ENCODE measurements around the gene TPTE2.
"Not testable (repeated sequence)": the region's sequence is repeated elsewhere in the genome, so short reads cannot be mapped to it uniquely, and the experiment has no call there.

Gene TPTE2

GRCh38 chr13:19561127-19561582 is at the start of gene TPTE2:
Gene TPTE2 (minus strand): TSS chr13:19561532. CDS start chr13:19503234, 58,298 bp downstream.
- DNase-seq = not testable (repeated sequence)

GRCh38 chr13:19607523-19608078 is 46.3 kb upstream of the TPTE2 start:
- no peak for DNase-seq

- DNase-seq = no peak
Observed at GRCh38 chr13:19606737-19607136, 45.4 kb upstream of the TPTE2 start.

- no peak for DNase-seq
Observed at GRCh38 chr13:19606152-19606551, 44.8 kb upstream of the TPTE2 start.

- DNase-seq = no peak
Observed at GRCh38 chr13:19605161-19605955, 44.0 kb upstream of the TPTE2 start.

- DNase-seq = no peak
Observed at GRCh38 chr13:19604306-19604705, 43.0 kb upstream of the TPTE2 start.

GRCh38 chr13:19601749-19602725 is 40.7 kb upstream of the TPTE2 start:
- no peak for DNase-seq

GRCh38 chr13:19597523-19597922 is 36.2 kb upstream of the TPTE2 start:
- DNase-seq = no peak

GRCh38 chr13:19596960-19597361 is 35.6 kb upstream of the TPTE2 start:
- no peak for DNase-seq

GRCh38 chr13:19596086-19596485 is 34.8 kb upstream of the TPTE2 start:
- no peak for DNase-seq

GRCh38 chr13:19592657-19593180 is 31.4 kb upstream of the TPTE2 start:
- DNase-seq = no peak

- DNase-seq = no peak
Observed at GRCh38 chr13:19591864-19592263, 30.5 kb upstream of the TPTE2 start.

GRCh38 chr13:19590423-19590822 is 29.1 kb upstream of the TPTE2 start:
- no peak for DNase-seq

GRCh38 chr13:19589312-19589711 is 28.0 kb upstream of the TPTE2 start:
- DNase-seq = no peak

GRCh38 chr13:19587635-19588300 is 26.4 kb upstream of the TPTE2 start:
- no peak for DNase-seq

- no peak for DNase-seq
Observed at GRCh38 chr13:19586904-19587634, 25.7 kb upstream of the TPTE2 start.

- DNase-seq = no peak
Observed at GRCh38 chr13:19581675-19582074, 20.3 kb upstream of the TPTE2 start.

GRCh38 chr13:19575230-19575629 is 13.9 kb upstream of the TPTE2 start:
- DNase-seq = no peak

GRCh38 chr13:19573120-19573716 is 11.9 kb upstream of the TPTE2 start:
- DNase-seq = no peak

- DNase-seq = no peak
Observed at GRCh38 chr13:19572280-19572679, 10.9 kb upstream of the TPTE2 start.

- DNase-seq = no peak
Observed at GRCh38 chr13:19567820-19568534, 6.6 kb upstream of the TPTE2 start.
